MM.1S (cell line): Measurements from ENCODE around the gene FCHO1.

Experiments
- CTCF ChIP-seq: fragments of 300-600 bp; sonication (generic); IDR thresholded peaks from 2 replicates; pipeline ENCODE4 v1.5.1; 2016; ENCODE audit warnings: antibody characterized with exemption, low read length, mixed read lengths
- EZH2phosphoT487 ChIP-seq: fragments of 300-600 bp; sonication (generic); IDR thresholded peaks from 2 replicates; pipeline ENCODE4 v1.6.1; 2018; ENCODE audit warnings: antibody characterized with exemption, low read length

- TF ChIP-seq CTCF = no peak
- no peak for TF ChIP-seq EZH2phosphoT487
These were observed 18.1 kb upstream of the FCHO1 start for GRCh38 chr19:17733127-17733526.
